Stimulated activated CD4-positive, alpha-beta T cell treated with anti-CD3 and anti-CD28 coated beads, Interleukin-15, amount 100 ng/mL, for 1 hour (primary cell): ENCODE results near the gene CBX3.
"Not testable (repeated sequence)": the region's sequence is repeated elsewhere in the genome, so short reads cannot be mapped to it uniquely, and the experiment has no call there.

Experiments
- DNase-seq, 2 donors: peaks; one replicate each; pipeline ENCODE4 v3.0.0-alpha.2; 2020; ENCODE audit warnings: low read depth in 1 of 2, low spot score in 1 of 2

Gene CBX3

DNA sequence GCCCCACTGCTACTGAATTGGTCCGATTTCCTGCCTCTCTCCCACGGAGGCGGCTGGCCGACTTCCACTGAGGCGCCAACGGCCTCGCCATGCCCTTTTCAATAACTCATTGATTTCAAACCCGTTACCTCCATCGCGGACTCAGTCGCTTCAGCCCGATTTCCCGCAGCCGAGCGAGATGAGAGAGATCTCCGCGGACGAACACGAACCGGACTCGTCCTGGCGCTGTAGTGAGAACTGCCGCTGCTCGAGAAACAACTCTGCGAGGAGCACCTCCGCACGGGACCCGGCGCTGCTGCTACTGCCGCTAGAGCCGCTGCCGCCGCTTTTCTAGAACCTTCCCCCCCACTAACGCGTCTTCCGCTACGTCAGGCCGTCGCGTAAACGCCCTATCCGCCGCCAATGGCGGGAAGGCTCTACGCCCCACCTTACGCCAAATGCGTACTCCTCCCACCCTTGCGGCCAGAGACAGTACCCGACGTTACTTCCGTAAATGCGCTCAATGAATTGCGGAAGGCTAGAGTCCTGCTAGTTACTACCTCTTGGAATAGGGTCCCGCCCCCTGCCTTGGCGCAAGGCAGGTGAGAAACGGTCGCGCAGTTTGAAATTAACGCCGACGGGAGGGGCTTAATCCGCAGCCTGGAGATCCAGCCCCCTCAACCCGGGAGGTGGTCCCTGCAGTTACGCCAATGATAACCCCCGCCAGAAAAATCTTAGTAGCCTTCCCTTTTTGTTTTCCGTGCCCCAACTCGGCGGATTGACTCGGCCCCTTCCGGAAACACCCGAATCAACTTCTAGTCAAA, 900 bp upstream of the CBX3 start, which contains the start of gene HNRNPA2B1:
TSS of gene HNRNPA2B1 (minus strand) at position 303 of the 803 bp plus-strand sequence. CDS start at position 134, 169 bp downstream.
- peak; percentile 95 to 96 for DNase-seq

- peak; percentile 32 to 59 for DNase-seq
Observed at GRCh38 chr7:26202019-26202990, 760 bp downstream of the CBX3 start.

DNA sequence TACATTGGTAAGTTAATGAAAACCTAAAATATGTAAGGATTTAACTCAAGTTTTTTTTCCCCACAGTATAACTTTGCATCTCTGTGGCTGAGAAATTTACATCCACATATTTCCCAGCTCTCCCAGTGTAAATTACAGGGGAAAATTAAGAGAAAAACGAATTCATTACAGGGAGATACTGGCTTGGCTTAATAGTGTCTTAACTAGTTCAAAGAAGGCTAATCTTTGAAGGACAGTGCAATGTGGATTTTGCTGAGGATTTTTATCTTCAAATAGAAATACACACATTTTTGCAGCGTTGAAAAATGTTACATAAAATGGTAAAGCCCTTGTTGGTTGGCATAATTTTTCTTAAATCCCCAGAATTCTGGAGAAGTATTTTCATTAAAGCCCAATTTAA, 1.5 kb downstream of the CBX3 start:
- no peak for DNase-seq

DNA sequence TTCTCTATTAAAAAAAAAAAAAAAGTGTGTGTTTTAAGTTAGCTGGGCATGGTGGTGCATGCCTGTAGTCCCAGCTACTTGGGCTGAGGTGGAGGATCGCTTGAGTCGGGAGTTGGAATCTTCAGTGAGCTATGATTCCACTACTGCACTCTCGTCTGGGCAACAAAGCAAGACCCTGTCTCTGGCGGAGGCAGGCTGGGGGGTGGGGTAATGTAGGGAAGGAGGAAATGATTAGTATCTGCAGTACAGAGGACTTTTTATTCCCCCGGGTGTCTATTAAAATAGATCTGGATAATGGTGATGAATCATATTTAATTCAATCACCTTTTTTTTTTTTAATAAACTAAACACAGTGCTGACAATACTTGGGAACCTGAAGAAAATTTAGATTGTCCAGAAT, 6.5 kb downstream of the CBX3 start:
- DNase-seq: no peak

GRCh38 chr7:26212921-26213718, 11.6 kb downstream of the CBX3 start:
- DNase-seq: no peak

GRCh38 chr7:26213807-26214515, 12.4 kb downstream of the CBX3 start:
- no peak for DNase-seq

GRCh38 chr7:26216049-26216448, 14.5 kb downstream of the CBX3 start:
- no peak for DNase-seq

DNA sequence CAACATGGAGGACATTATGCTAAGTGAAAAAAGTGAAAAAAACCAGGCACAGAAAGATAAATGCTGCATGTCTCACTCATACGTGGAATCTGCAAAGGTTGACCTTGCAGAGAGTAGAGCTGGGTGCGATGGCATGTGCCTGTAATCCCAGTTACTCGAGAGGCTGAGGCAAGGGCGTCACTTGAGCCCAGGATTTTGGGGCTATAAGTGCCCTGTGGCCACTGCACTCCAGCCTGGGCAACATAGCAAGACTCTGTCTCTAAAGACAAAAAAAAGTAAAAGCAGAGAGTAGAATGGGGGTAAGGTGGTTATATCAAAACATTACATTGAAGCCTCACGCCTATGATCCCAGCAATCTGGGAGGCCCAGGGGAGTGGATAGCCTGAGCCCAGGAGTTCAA, 22.8 kb downstream of the CBX3 start:
- DNase-seq: no peak

GRCh38 chr7:26227987-26228386, 26.4 kb downstream of the CBX3 start:
- no peak for DNase-seq

DNA sequence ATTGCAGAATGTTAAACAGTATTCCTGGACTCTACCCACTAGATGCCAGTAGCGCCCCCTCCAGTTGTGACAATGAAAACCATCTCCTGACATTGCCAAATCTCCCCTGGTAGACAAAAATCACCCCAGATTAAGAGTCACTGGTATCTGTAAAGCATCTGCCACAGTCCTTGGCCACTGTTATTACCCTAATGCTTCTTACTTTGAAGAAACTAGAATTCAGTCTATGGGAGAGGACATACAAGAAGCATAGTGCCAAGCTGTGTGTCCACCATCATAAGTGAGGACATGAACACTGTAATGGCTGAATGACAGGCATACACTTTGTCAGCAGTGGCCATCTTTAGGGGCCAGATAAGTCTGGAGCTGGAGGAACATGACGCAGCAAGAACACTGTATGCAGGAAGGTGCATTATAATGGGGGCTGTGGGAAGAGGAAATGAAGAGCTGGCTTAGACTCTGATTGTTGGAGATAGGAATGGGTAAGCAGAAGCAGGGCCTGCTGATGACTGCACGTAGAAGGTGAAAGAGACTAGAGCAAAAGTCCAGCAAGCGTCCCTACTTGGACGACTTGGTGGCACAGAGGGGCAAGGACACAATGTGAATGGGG, 32.5 kb downstream of the CBX3 start:
- no peak for DNase-seq

DNA sequence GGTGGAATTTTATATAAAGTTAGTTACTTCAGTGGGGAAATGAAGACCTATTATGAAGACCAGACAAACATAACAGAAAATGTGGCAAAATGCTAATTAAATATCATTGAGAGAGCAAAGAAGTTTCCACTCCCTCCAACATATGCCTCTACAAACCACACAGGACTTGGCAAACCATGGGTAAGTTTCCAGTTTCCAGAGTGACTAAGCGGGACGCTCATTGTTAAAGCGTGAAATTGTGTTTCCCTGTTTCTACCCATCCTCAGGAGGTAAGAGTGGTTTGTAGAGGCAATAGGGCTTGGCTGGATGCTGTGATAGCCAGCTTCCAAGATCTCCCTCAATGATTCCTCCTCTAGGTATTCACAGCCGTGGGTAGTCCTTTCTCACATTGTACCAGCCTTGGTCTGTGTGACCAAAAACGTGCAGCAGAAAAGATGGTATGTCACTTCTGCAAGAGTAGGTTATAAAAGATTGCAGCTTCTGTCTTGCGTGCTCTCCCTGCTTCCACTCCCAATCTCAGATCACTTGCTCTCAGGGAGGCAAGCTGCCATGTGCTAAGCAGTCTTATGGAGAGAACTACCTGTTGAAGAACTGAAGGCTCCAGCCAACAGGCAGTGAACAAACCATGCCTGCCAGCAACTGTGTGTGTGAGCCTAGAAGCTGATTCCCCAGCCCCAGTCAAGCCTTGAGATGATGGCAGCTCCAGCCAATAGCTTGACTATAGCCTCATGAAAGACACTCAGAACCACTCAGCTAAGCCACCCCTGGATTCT, 35.7 kb downstream of the CBX3 start:
- DNase-seq: no peak

GRCh38 chr7:26238032-26238431, 36.5 kb downstream of the CBX3 start:
- no peak for DNase-seq

DNA sequence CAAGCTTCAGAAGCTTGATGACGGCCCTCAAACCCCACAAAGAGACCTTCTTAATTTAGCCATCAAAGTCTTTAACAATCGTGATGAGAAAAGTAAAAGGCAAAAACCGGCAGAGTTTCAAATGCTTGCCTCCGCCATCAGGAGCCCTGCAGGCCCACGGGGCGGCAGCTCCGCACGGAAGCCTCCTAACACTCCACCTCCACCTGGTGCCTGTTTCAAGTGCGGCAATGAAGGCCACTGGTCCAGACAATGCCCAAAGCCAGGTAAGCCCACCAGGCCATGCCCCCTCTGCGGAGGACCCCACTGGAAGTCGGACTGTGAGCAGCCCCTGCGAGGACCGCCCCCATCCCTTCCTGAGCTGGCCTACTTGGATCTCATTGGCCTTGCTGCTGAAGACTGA, 43.6 kb downstream of the CBX3 start:
- no peak for DNase-seq

DNA sequence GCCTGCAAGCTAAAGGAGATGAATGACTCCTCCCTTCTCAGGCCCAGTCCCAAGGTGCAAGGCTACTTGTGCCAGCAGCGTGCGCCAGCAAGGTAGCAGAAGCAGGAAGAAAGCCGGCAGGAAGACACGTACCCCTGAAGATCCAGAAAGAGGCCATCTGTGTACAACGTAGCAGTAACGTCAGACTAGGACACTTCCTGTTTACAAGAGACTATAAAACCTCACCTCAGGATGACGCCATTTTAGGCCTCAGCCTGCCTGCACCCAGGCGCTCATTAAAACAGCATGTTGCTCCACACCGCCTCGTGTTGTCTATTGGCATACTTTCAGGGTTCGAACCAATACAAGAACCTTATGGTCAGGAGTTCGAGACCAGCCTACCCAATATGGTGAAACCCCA, 48.7 kb downstream of the CBX3 start:
- DNase-seq: no peak

- DNase-seq: not testable (repeated sequence)
Observed at GRCh38 chr7:26261866-26262265, 60.3 kb downstream of the CBX3 start.
